Caki2 (cell line): ENCODE results near the gene MED9. TPM values are rescaled to one million over a fixed set of nuclear protein-coding genes. Genes with fewer than 3 reads are reported as not detected.
"Not testable (repeated sequence)": the region's sequence is repeated elsewhere in the genome, so short reads cannot be mapped to it uniquely, and the experiment has no call there.

ENCODE experiments used
- DNase-seq: peaks from one replicate; pipeline ENCODE4 v3.0.0-alpha.2; 2015; ENCODE audit warnings: low read depth
- in situ Hi-C: cut with HindIII; loops from 2 replicates; pipeline ENCODE4 v1.10.0; 2016; ENCODE audit warnings: low sequenced_read_pairs, low pct_unique_long_range_greater_than_20kb, mixed read lengths
- total RNA-seq: library from RNA; depleted of rRNA; stranded (reverse); fragments of >200 nt; shearing (Covaris generic); gene quantifications from 2 replicates; pipeline ENCODE4 v1.2.3, GENCODE V29; 2014; ENCODE audit warnings: low replicate concordance

MED9 gene
- total RNA-seq, 1 experiment from 2014 or later, result 19.6 TPM

- in situ Hi-C loops, result no loop called here
- DNase-seq, result no peak
These were observed 28.1 kb upstream of the MED9 start for GRCh38 chr17:17448723-17449122.

DNA sequence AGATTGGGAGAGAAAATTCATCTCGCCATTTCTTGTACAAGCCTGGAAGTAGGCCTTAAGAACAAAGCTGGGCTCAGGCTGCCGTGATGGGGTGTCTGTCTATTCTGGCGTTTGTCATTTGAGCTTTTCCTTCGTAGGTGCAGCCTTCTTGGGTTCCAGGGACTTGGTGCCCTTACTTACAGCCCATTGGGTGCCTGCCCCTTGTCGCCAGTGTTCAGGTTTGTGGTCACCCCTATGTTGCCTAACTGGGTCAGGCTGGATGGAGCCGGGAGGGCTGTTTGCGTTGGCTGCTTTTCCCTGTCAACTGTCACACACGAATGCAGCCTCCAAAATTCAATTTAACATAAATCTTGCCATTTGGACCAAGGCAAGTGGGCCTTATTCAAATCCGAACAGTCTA is 23.7 kb upstream of the MED9 start:
- DNase-seq, result no peak
- in situ Hi-C loops, result no loop called here

- DNase-seq, result no peak
- in situ Hi-C loops, result no loop called here
These were observed 22.5 kb upstream of the MED9 start for GRCh38 chr17:17454276-17454675.

- DNase-seq, in situ Hi-C loops: not testable (repeated sequence)
These were observed 22.1 kb upstream of the MED9 start for GRCh38 chr17:17454700-17455099.

- no peak for DNase-seq
- in situ Hi-C loops, result no loop called here
These were observed 21.6 kb upstream of the MED9 start for GRCh38 chr17:17455173-17455572.

- in situ Hi-C loops, result no loop called here
- no peak for DNase-seq
These were observed 20.5 kb upstream of the MED9 start for GRCh38 chr17:17456251-17456650.

GRCh38 chr17:17457680-17458079 is 19.1 kb upstream of the MED9 start:
- DNase-seq, result no peak
- in situ Hi-C loops, result no loop called here

DNA sequence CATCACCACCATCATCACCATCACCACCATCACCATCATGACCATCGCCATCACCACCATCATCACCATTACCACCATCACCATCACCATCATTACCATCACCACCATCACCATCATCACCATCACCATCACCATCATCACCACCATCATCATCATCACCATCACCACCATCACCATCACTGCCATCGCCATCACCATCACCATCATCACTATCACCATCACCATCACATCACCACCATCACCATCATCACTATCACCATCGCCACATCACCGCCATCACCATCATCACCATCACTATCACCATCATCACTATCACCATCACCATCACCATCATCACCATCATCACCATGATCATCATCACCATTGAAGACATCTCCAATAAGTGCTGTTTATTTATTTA is 16.8 kb upstream of the MED9 start:
- in situ Hi-C loops, result loop anchor here (10.0 kb wide), 1 partner anchor 85 kb away; no protein-coding TSS in a partner anchor
- no peak for DNase-seq

GRCh38 chr17:17462048-17462824 is 14.6 kb upstream of the MED9 start:
- DNase-seq, result no peak
- in situ Hi-C loops, result loop anchor here (10.0 kb wide), 1 partner anchor 87 kb away; no protein-coding TSS in a partner anchor

- no peak for DNase-seq
These were observed 13.0 kb upstream of the MED9 start for GRCh38 chr17:17463821-17464220.

DNA sequence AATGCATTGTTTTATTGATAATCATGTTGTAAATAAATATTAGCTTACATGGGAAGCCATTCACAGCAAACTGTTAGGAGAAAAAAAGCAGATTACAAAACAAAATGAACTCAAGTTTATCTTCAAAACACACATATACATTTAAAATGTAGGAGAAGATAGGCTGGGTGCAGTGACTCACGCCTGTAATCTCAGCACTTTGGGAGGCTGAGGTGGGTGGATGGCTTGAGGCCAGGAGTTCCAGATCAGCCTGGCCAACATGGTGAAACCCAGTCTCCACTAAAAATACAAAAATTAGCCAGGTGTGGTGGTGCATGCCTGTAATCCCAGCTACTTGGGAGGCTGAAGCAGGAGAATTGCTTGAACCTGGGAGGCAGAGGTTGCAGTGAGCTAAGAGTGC is 10.9 kb upstream of the MED9 start:
- DNase-seq, result not testable (repeated sequence)
- in situ Hi-C loops, result loop anchor here (10.0 kb wide), 1 partner anchor 91 kb away; no protein-coding TSS in a partner anchor

More at GRCh38 chr17:17463821-17464220, 13.0 kb upstream of the MED9 start:
- in situ Hi-C loops, result loop anchor here (10.0 kb wide), 1 partner anchor 89 kb away; no protein-coding TSS in a partner anchor

- no peak for DNase-seq
- in situ Hi-C loops, result loop anchor here (10.0 kb wide), 1 partner anchor 92 kb away; no protein-coding TSS in a partner anchor
These were observed 10.3 kb upstream of the MED9 start for GRCh38 chr17:17466511-17466910.

- DNase-seq, result no peak
- in situ Hi-C loops, result loop anchor here (10.0 kb wide), 1 partner anchor 92 kb away; no protein-coding TSS in a partner anchor
These were observed 9.8 kb upstream of the MED9 start for GRCh38 chr17:17467016-17467415.

- no peak for DNase-seq
- in situ Hi-C loops, result loop anchor here (10.0 kb wide), 1 partner anchor 93 kb away; no protein-coding TSS in a partner anchor
These were observed 9.1 kb upstream of the MED9 start for GRCh38 chr17:17467720-17468119.

- DNase-seq, result no peak
- in situ Hi-C loops, result loop anchor here (10.0 kb wide), 1 partner anchor 94 kb away; no protein-coding TSS in a partner anchor
These were observed 8.4 kb upstream of the MED9 start for GRCh38 chr17:17468217-17469010.

DNA sequence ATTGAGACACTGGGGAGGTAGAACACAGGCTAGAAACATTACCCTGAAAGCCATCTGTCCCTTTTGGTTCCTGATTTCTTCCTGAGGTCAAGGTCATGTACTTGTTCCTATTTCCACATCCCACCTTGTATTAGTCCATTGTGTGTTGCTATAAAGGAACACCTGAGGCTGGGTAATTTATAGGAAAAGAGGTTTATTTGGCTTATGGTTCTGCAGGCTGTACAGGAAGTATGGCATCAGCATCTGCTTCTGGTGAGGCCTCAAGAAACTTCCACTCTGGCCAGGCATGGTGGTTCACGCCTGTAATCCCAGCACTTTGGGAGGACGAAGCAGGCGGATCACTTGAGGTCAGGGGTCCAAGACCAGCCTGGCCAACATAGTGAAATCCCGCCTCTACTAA is 7.4 kb upstream of the MED9 start:
- in situ Hi-C loops, result loop anchor here (10.0 kb wide), 1 partner anchor 95 kb away; no protein-coding TSS in a partner anchor
- DNase-seq, result no peak

GRCh38 chr17:17469996-17470395 is 6.8 kb upstream of the MED9 start:
- in situ Hi-C loops, result loop anchor here (10.0 kb wide), 1 partner anchor 95 kb away; no protein-coding TSS in a partner anchor
- DNase-seq, result no peak

DNA sequence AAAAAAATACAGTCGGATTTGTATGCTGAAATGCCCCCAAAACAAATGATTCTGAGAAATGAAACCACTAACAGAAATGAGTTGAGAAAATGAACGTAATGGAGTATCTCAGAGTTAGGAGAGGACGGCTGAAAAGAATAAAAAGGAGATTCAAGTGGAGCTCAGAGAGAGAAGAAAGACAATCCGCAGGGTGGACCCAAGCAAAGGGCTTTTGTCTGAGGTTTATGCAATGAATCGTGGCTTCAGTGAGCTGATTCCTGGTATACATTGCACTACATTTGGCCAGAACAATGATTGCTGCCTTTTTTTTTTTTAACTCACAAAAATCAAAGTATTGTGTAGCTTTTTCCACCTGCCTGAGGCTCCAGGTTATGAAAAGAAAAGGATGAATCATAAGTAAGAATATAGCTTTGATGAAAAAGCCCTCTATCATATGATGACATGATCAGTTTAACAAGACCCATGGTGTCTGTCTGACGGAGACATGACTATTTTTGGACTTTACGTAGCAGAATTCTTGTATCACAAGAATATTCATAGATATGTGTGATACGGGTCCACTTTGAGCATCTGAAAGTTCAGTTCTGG is 4.4 kb upstream of the MED9 start:
- in situ Hi-C loops, result no loop called here

More for the DNA sequence above, 4.4 kb upstream of the MED9 start:
- DNase-seq, result no peak
